ENCODE data around the gene PCDHGA9. TPM values are rescaled to one million over a fixed set of nuclear protein-coding genes. Genes with fewer than 3 reads are reported as not detected.
"Not testable (repeated sequence)": the region's sequence is repeated elsewhere in the genome, so short reads cannot be mapped to it uniquely, and the experiment has no call there.

PCDHGA9 gene
- 3.3 and 4.5 TPM in 2 replicates for total RNA-seq

DNA sequence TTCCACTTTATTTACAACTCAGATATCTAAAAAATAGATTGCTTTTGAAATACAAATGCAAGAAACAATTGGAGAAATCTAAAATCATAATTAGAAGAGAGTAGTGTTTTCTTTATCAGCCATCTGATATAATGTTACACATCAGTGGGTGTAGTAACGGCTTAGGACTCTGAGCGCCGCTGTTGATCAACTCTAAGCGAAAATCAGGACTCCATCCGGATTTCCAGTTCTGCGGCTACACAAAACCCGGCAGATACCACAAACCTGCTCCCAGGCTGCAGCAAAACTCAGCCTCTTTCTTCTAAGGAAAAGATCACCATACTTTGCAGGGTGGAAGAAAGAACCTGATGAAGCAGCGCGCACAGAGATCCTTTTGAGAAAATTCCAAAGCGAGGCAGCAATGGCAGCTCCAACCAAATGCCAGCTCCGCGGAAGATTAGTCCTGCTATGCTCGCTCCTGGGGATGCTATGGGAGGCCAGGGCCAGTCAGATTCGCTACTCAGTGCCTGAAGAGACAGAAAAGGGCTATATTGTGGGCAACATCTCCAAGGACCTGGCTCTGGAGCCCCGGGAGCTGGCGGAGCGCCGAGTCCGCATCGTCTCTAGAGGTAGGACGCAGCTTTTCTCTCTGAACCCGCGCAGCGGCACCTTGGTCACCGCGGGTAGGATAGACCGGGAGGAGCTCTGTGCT is at the start of gene PCDHGA9:
Gene PCDHGA9 (plus strand): TSS at position 226 of the 691 bp plus-strand sequence. CDS start 175 bp downstream, at position 401.
- DNase-seq (ENCODE audit: extremely low read depth, low read depth, low spot score), result no peak

DNA sequence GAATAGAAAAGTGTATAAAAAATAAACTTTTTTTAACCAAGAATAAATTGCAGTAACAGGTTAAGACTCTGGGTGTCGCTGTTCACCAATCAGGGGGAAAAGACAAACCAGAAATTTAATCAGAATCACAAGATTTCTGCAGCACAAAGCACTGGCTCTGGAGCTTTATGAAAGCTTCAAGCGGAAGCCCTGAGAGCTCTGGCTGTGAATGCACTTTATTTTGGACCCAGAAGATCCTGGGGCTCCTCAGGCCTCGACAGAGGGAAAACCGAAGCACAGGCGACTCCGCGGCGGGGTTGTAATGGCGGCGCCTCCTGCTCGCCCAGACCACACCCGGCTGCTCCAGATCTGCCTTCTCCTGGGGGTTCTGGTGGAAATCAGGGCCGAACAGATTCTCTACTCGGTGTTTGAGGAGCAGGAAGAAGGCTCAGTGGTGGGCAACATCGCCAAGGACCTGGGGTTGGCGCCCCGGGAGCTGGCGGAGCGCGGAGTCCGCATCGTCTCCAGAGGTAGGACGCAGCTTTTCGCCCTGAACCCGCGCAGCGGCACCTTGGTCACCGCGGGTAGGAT is 47.6 kb upstream of the PCDHGA9 start, which contains the start of gene PCDHGA4:
Gene PCDHGA4 (plus strand): TSS at position 122 of the 570 bp plus-strand sequence. CDS start 87 bp downstream, at position 209.
- no peak for DNase-seq (ENCODE audit: extremely low read depth, low read depth, low spot score)

DNA sequence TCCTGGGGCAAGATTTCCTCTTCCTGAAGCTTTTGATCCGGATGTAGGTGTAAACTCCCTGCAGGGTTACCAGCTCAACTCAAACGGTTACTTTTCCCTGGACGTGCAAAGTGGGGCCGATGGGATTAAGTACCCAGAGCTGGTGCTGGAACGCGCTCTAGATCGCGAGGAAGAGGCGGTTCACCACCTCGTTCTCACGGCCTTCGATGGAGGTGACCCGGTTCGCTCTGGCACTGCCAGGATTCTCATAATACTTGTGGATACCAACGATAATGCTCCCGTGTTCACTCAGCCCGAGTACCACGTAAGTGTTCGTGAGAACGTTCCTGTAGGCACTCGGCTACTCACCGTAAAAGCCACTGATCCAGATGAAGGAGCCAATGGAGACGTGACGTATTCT is 46.9 kb upstream of the PCDHGA9 start:
- no peak for DNase-seq (ENCODE audit: extremely low read depth, low read depth, low spot score)

DNA sequence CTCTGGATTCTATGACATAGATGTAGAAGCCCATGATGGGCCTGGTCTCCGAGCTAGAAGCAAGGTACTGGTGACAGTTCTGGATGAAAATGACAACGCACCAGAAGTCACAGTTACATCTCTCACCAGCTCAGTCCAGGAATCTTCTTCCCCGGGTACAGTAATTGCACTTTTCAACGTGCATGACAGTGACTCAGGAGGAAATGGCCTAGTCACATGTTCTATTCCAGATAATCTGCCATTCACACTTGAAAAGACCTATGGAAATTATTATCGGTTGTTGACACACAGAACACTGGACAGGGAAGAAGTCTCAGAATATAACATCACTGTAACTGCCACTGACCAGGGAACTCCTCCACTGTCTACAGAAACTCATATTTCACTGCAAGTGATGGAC is 46.4 kb upstream of the PCDHGA9 start:
- no peak for DNase-seq (ENCODE audit: extremely low read depth, low read depth, low spot score)

DNA sequence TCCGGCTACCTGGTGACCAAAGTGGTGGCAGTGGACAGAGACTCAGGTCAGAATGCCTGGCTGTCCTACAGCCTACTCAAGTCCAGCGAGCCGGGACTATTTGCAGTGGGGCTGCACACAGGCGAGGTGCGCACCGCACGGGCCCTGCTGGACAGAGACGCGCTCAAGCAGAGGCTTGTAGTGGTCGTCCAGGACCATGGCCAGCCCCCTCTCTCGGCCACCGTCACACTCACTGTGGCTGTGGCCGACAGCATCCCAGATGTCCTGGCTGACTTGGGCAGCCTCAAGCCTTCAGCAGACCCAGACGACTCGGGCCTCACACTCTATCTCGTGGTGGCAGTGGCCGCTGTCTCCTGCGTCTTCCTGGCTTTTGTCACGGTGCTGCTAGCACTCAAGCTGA is 45.6 kb upstream of the PCDHGA9 start:
- no peak for DNase-seq (ENCODE audit: extremely low read depth, low read depth, low spot score)

DNA sequence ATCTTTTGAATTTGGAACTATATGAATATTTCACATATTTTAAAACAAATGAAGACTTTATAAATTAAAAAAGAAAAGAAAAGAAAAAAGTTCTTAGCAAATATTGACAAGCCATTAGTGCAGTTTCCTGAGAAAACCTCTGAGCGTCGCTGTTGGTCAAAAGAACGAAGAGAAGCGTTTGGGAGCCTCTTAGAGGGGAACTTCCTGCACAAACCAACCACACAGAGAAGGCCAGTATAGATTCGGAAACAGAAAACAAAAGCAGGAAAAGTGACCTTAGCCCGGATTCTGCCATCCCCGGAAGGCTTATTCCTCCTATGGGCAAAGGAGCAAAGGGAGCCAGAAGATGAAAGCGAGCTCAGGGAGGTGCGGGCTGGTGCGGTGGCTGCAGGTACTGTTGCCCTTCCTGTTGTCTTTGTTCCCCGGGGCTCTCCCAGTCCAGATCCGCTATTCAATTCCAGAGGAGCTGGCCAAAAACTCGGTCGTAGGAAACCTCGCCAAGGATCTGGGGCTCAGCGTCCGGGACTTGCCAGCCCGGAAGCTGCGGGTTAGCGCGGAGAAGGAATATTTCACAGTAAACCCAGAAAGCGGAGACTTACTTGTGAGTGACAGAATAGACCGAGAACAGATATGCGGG is 42.7 kb upstream of the PCDHGA9 start, which contains the start of gene PCDHGB2:
Gene PCDHGB2 (plus strand): TSS at position 205 of the 637 bp plus-strand sequence. CDS start 142 bp downstream, at position 347.
- DNase-seq (ENCODE audit: extremely low read depth, low read depth, low spot score), result no peak

DNA sequence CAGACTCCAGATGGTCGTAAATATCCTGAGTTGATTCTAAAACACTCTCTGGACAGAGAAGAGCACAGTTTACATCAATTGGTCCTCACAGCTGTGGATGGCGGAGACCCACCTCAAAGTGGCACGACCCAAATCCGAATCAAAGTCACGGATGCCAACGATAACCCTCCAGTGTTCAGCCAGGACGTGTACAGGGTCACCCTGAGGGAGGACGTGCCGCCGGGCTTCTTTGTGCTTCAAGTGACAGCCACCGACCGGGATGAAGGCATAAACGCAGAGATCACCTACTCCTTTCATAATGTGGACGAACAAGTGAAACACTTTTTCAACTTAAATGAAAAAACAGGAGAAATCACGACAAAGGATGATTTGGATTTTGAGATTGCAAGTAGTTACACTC is 41.9 kb upstream of the PCDHGA9 start:
- no peak for DNase-seq (ENCODE audit: extremely low read depth, low read depth, low spot score)

DNA sequence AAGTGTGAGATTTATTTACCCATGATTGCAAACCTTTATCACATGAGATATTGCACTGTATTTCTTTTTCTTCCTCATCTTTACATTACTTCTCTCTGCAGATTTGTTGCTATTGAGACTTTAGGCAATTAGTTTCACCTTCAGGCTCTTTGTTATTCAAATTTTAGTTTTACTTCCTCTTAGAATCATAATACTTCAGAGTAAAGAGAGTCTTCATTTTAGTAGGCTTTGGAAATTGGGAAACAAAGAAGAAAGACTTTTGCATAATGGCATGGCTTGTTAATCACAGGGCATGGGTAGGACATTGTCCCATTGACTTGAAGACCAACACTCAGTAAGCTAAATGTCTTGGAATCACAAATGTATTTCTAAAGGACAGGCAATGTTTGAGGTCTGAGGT is 39.9 kb upstream of the PCDHGA9 start:
- DNase-seq (ENCODE audit: extremely low read depth, low read depth, low spot score), result no peak

DNA sequence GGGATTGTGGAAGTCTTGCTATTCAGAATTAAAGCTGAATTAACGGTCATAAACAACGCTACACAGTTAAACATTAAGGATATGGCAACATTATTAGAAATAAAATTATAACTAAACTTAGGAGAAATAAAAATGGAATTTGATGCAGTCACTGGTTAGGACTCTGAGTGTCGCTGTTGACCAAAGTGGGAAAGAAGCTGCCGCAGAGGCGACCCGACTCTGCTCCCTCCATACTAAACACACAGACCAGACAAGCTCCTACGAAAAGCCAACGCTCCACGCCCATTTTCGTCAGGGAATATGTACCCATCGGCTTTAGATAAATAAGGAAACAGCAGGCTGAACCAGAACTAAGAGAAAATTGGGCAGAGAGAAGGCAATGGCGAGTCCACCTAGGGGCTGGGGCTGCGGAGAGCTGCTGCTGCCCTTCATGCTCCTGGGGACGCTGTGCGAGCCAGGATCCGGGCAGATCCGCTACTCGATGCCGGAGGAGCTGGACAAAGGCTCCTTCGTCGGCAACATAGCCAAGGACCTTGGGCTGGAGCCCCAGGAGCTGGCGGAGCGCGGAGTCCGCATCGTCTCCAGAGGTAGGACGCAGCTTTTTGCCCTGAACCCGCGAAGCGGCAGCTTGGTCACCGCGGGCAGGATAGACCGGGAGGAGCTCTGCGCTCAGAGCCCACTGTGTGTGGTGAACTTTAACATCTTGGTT is 38.5 kb upstream of the PCDHGA9 start, which contains the start of gene PCDHGA5:
Gene PCDHGA5 (plus strand): TSS at position 211 of the 709 bp plus-strand sequence. CDS start 169 bp downstream, at position 380.
- DNase-seq (ENCODE audit: extremely low read depth, low read depth, low spot score), result no peak

DNA sequence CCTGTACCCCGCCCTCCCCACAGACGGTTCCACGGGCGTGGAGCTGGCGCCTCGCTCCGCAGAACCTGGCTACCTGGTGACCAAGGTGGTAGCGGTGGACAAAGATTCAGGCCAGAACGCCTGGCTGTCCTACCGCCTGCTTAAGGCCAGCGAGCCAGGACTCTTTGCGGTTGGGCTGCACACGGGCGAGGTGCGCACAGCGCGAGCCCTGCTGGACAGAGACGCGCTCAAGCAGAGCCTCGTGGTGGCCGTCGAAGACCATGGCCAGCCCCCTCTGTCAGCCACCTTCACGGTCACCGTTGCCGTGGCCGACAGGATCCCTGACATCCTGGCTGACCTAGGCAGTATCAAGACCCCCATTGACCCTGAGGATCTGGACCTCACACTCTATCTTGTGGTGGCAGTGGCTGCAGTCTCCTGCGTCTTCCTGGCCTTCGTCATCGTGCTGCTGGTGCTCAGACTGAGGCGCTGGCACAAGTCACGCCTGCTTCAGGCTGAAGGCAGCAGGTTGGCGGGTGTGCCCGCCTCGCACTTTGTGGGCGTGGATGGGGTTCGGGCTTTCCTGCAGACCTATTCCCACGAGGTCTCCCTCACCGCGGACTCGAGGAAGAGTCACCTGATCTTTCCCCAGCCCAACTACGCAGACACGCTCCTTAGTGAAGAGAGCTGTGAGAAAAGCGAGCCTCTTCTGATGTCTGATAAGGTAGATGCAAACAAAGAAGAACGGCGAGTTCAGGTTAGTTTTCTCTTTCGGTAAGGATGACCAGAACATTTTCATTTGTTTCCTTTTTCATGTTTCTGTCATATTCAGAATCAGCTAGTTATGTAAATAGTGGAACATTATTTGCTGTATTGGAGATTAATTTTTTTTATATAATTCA is 36.3 kb upstream of the PCDHGA9 start:
- DNase-seq (ENCODE audit: extremely low read depth, low read depth, low spot score), result no peak

DNA sequence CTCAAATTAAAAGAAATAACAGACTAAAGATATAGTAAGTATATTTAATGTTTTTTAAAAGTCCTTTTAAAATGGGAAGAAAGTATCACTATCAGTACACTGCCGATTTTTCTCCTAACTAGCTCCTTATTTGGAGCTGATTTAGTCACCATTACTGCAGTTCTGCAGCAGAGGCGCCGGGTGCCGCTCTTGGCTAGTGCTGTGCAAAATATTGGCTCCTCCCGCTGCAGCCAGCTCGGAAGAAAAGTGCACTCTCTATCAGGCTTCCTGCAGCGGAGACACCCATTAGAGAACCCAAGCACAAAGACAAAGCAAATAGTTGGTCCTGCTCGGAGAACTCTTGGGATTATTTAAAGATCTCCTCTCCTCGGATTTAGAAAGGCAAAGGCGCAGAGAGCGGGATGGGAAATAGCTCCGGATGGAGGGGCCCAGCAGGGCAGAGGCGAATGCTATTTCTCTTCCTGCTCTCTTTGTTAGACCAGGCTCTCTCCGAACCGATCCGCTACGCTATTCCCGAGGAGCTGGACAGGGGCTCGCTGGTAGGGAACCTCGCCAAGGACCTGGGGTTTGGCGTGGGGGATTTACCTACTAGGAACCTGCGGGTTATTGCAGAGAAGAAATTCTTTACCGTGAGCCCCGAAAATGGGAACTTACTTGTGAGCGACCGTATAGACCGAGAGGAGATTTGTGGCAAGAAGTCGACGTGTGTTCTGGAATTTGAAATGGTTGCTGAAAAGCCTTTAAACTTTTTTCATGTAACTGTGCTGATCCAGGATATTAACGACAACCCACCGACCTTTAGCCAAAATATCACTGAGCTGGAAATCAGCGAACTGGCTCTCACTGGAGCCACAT is 32.4 kb upstream of the PCDHGA9 start, which contains the start of gene PCDHGB3:
Gene PCDHGB3 (plus strand): TSS at position 249 of the 855 bp plus-strand sequence. CDS start 153 bp downstream, at position 402.
- DNase-seq (ENCODE audit: extremely low read depth, low read depth, low spot score), result no peak

DNA sequence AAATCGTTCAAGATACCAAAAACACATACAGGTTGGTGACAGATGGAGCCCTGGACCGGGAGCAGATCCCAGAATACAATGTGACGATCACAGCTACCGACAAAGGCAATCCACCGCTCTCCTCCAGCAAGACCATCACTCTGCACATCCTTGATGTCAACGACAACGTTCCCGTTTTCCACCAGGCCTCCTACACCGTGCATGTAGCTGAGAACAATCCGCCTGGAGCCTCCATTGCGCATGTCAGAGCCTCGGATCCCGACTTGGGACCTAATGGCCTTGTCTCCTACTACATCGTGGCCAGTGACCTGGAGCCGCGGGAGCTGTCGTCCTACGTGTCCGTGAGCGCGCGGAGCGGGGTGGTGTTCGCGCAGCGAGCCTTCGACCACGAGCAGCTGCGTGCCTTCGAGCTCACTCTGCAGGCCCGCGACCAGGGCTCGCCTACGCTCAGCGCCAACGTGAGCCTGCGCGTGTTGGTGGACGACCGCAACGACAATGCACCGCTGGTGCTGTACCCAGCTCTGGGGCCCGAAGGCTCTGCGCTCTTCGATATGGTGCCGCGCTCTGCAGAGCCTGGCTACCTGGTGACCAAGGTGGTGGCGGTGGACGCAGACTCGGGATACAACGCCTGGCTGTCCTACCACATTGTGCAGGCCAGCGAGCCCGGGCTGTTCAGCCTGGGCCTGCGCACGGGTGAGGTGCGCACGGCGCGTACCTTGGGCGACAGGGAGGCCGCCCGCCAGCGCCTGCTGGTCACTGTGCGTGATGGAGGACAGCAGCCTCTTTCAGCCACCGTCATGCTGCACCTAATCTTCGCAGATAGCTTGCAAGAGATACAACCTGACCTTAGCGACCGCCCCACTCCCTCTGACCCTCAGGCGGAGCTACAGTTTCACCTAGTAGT is 30.8 kb upstream of the PCDHGA9 start:
- no peak for DNase-seq (ENCODE audit: extremely low read depth, low read depth, low spot score)

DNA sequence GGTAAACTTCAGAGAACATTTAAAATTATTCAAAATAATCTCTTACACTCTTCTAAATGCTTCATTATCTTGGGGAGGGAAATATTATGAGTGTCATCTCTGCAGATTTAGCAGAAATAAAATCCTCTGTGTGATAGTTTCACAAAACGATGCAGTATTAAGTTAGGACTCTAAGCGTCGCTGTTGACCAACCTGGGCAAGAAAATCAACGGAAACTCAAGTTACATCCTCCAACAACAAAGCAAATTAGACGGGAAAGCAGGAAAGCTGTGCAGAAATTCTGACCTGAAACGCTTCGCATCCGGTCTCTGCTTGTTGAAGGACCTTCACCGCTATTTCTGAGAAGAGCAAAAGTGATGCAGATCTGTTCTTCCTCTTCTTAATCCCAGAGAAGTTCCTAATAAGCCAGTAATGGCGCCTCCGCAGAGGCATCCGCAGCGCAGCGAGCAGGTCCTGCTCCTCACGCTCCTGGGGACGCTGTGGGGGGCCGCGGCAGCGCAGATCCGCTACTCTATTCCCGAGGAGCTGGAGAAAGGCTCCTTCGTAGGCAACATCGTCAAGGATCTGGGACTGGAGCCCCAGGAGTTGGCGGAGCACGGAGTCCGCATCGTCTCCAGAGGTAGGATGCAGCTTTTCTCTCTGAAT is 28.8 kb upstream of the PCDHGA9 start, which contains the start of gene PCDHGA6:
Gene PCDHGA6 (plus strand): TSS at position 219 of the 645 bp plus-strand sequence. CDS start 193 bp downstream, at position 412.
- no peak for DNase-seq (ENCODE audit: extremely low read depth, low read depth, low spot score)

DNA sequence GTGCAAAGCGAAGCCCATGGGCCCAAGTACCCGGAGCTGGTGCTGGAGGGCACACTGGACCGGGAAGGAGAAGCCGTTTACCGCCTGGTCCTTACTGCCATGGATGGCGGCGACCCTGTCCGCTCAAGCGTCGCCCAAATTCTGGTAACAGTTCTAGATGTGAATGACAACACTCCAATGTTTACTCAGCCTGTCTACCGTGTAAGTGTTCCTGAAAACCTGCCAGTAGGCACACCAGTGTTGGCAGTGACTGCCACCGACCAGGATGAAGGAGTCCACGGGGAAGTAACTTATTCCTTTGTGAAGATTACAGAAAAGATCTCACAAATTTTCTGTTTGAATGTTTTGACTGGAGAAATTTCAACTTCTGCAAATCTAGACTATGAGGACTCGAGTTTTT is 28.0 kb upstream of the PCDHGA9 start:
- DNase-seq (ENCODE audit: extremely low read depth, low read depth, low spot score), result no peak

DNA sequence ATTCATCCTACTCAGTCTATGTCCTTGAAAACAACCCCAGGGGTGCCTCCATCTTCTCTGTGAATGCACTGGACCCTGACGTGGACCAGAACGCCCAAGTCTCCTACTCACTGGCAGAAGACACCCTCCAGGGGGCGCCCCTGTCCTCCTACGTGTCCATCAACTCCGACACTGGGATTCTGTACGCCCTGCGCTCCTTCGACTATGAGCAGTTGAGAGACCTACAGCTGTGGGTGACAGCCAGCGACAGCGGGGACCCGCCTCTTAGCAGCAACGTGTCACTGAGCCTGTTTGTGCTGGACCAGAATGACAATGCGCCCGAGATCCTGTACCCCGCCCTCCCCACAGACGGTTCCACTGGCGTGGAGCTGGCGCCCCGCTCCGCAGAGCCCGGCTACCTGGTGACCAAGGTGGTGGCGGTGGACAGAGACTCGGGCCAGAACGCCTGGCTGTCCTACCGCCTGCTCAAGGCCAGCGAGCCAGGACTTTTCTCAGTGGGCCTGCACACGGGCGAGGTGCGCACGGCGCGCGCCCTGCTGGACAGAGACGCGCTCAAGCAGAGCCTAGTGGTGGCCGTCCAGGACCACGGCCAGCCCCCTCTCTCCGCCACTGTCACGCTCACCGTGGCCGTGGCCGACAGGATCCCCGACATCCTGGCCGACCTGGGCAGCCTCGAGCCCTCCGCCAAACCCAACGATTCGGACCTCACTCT is 27.0 kb upstream of the PCDHGA9 start:
- not testable (repeated sequence) for DNase-seq (ENCODE audit: extremely low read depth, low read depth, low spot score)

DNA sequence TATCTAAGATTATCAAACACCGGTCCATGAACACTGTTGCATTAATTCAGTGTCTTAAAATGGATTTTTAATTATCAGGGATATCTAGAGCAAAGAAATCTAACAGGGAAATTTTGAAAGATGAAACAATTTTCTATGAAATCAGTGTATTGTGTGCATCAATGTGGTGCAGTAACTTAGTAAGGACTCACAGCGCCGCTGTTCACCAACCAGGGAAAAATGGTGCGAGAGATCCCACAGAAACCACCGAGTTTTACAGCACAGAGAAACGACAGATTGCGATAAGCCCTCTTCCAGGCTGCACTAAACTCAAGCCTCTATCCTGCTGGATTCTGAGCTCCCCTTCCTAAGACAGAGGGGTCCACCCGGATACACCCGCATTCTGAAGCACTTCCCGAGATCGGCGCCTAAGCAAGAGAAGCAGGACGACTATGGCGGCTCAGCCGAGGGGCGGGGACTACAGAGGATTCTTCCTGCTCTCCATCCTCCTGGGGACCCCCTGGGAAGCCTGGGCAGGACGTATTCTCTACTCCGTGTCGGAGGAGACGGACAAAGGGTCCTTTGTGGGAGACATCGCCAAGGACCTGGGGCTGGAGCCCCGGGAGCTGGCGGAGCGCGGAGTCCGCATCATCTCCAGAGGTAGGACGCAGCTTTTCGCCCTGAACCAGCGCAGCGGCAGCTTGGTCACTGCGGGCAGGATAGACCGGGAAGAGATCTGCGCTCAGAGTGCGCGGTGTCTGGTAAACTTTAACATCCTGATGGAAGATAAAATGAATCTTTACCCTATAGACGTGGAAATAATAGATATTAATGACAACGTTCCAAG is 19.9 kb upstream of the PCDHGA9 start, which contains the start of gene PCDHGA7:
Gene PCDHGA7 (plus strand): TSS at position 274 of the 826 bp plus-strand sequence. CDS start 158 bp downstream, at position 432.
- no peak for DNase-seq (ENCODE audit: extremely low read depth, low read depth, low spot score)
